Jurkat, Clone E6-1 (cell line): ENCODE measurements around the gene SLC1A5. TPM values are rescaled to one million over a fixed set of nuclear protein-coding genes. Genes with fewer than 3 reads are reported as not detected.
"Not testable (repeated sequence)": the region's sequence is repeated elsewhere in the genome, so short reads cannot be mapped to it uniquely, and the experiment has no call there.

Experiments used
- DNase-seq: peaks from one replicate; pipeline ENCODE4 v3.0.0-alpha.2; 2011; ENCODE audit warnings: low read depth, low spot score
- H3K4me3 ChIP-seq: 2 replicates; pipeline ENCODE4 v1.5.1; 2011; ENCODE audit warnings: mild to moderate bottlenecking, low read length, control low read depth, moderate library complexity
- polyA plus RNA-seq: library from polyadenylated mRNA; unstranded; fragments of >200 nt; gene quantifications from one replicate; pipeline ENCODE4 v1.2.1, GENCODE V29; 2012; ENCODE audit warnings: missing spikeins; ENCODE audit not compliant: insufficient read length, insufficient read depth

The SLC1A5 gene
- polyA plus RNA-seq, result 89.8 TPM

- DNase-seq, result peak; percentile 96
- H3K4me3 ChIP-seq, result peak within 1 kb of the TSS; percentile 89
Measured at GRCh38 chr19:46788262-46788967, at the start of gene SLC1A5. Gene SLC1A5 (minus strand): TSS chr19:46788594. CDS start chr19:46787965, 629 bp downstream.

GRCh38 chr19:46838160-46838559 lies 49.8 kb upstream of the SLC1A5 start:
- DNase-seq, result no peak
- H3K4me3 ChIP-seq, result no peak overlapping the region

- DNase-seq, result no peak
- H3K4me3 ChIP-seq, result no peak overlapping the region
Measured at GRCh38 chr19:46834984-46835383, 46.6 kb upstream of the SLC1A5 start.

- no peak overlapping the region for H3K4me3 ChIP-seq
- DNase-seq, result no peak
Measured at GRCh38 chr19:46834121-46834520, 45.7 kb upstream of the SLC1A5 start.

GRCh38 chr19:46830864-46831263 lies 42.5 kb upstream of the SLC1A5 start:
- no peak overlapping the region for H3K4me3 ChIP-seq
- DNase-seq, result no peak

- no peak for DNase-seq
- H3K4me3 ChIP-seq, result no peak overlapping the region
Measured at GRCh38 chr19:46828484-46828883, 40.1 kb upstream of the SLC1A5 start.

GRCh38 chr19:46825731-46826055 lies 37.3 kb upstream of the SLC1A5 start:
- no peak overlapping the region for H3K4me3 ChIP-seq
- DNase-seq, result no peak

- DNase-seq, result no peak
- H3K4me3 ChIP-seq, result no peak overlapping the region
Measured at GRCh38 chr19:46824890-46825730, 36.7 kb upstream of the SLC1A5 start.

- H3K4me3 ChIP-seq, result no peak overlapping the region
- no peak for DNase-seq
Measured at GRCh38 chr19:46823049-46823448, 34.7 kb upstream of the SLC1A5 start.

GRCh38 chr19:46822410-46822787 lies 34.0 kb upstream of the SLC1A5 start:
- DNase-seq, H3K4me3 ChIP-seq: not testable (repeated sequence)

GRCh38 chr19:46821512-46822409 lies 33.4 kb upstream of the SLC1A5 start:
- peak overlapping the region; percentile 27 for H3K4me3 ChIP-seq
- DNase-seq, result peak; percentile 89

- no peak overlapping the region for H3K4me3 ChIP-seq
- peak; percentile 72 for DNase-seq
Measured at GRCh38 chr19:46818812-46819211, 30.4 kb upstream of the SLC1A5 start.

GRCh38 chr19:46815833-46816627 lies 27.6 kb upstream of the SLC1A5 start:
- DNase-seq, result no peak
- no peak overlapping the region for H3K4me3 ChIP-seq

- DNase-seq, result no peak
- no peak overlapping the region for H3K4me3 ChIP-seq
Measured at GRCh38 chr19:46813839-46814358, 25.5 kb upstream of the SLC1A5 start.

GRCh38 chr19:46812977-46813838 lies 24.8 kb upstream of the SLC1A5 start:
- DNase-seq, result no peak
- H3K4me3 ChIP-seq, result no peak overlapping the region

- no peak for DNase-seq
Measured at GRCh38 chr19:46809534-46810272, 21.3 kb upstream of the SLC1A5 start.

GRCh38 chr19:46806656-46807055 lies 18.3 kb upstream of the SLC1A5 start:
- no peak overlapping the region for H3K4me3 ChIP-seq
- DNase-seq, result no peak

More at GRCh38 chr19:46809534-46810272, 21.3 kb upstream of the SLC1A5 start:
- H3K4me3 ChIP-seq, result no peak overlapping the region
